Stomach (tissue), 4 donors: ENCODE results near the gene ARMH1.

Experiments
- CTCF ChIP-seq, 7 experiments: fragments of 450-650 bp in 4 of 7; fragments of 200-600 bp in 3 of 7; sonication (generic) in 3 of 7; IDR thresholded peaks; one replicate each; pipeline ENCODE4 v1.5.1; 2016 to 2019; ENCODE audit warnings: antibody characterized with exemption in 7 of 7, control low read depth in 2 of 7, mild to moderate bottlenecking in 1 of 7
- EP300 ChIP-seq: sonication (generic); formaldehyde crosslinking; IDR thresholded peaks from one replicate; pipeline ENCODE4 v1.6.1; 2017; ENCODE audit warnings: antibody characterized with exemption
- POLR2A ChIP-seq, 4 donors: fragments of 450-650 bp; IDR thresholded peaks; one replicate each; pipeline ENCODE4 v1.6.1; 2016; ENCODE audit warnings: antibody characterized with exemption in 4 of 4, control low read depth in 2 of 4, mild to moderate bottlenecking in 1 of 4, moderate library complexity in 1 of 4
- POLR2AphosphoS5 ChIP-seq, 3 donors: sonication (generic); formaldehyde crosslinking; IDR thresholded peaks; one replicate each; pipeline ENCODE4 v1.6.1; 2016; ENCODE audit warnings: antibody characterized with exemption in 3 of 3

DNA sequence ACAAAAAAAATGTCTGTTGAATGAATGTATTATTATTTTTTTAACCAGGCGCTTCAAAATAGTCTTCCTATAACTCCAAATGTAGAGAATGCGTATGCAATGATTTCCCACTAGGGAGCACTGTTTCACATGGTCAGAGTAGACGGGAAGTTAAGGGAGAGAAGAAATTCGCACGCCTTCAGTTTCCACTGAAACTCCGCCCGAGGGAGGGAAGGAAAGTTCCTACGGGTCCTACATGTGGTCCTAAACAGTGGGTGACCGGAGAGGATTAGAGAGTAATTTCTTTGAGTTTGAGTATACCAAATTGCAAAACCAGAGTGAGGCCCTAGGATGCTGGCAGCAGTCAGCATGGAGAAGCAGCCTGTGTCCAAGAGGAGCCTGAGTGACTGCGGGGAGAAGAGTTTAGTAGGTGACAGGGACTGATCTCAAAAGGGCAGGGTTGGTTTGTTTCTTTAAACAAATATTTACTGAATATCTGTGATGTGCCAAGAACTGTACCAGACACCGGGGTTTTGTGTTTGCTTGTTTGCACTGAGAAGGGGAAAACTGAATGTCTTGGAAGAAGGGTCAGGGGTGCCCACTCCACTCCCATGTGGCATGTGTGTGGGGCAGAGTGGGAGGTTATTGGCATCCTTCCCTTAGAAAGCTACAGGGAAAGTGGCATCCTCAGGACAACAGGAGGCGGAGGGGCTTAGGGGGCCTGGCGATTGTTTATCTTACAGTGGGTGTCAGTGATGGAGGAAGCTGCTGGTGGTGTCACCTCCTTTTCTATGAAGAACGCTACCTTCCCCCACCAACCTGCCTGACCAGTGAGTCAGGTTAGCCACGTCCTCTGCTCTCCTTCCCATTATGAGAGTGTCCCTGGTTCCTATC lies 33.7 kb downstream of the ARMH1 start:
- no peak for TF ChIP-seq POLR2A (IDR thresholded peaks at IDR 0.05)
- TF ChIP-seq CTCF (IDR thresholded peaks at IDR 0.05), result peak in 4 of 7 experiments; percentile 45 to 57 (median 52)
- no peak for TF ChIP-seq EP300
- TF ChIP-seq POLR2AphosphoS5 (IDR thresholded peaks at IDR 0.05), result no peak
